Activated T-cell treated with anti-CD3 and anti-CD28 coated beads, Interleukin-2, amount 50 U/mL, for 1 hour (primary cell): ENCODE data around the gene ARL6IP4.

Source experiments
- DNase-seq: peaks from one replicate; pipeline ENCODE4 v3.0.0-alpha.2; 2020

Gene ARL6IP4

DNA sequence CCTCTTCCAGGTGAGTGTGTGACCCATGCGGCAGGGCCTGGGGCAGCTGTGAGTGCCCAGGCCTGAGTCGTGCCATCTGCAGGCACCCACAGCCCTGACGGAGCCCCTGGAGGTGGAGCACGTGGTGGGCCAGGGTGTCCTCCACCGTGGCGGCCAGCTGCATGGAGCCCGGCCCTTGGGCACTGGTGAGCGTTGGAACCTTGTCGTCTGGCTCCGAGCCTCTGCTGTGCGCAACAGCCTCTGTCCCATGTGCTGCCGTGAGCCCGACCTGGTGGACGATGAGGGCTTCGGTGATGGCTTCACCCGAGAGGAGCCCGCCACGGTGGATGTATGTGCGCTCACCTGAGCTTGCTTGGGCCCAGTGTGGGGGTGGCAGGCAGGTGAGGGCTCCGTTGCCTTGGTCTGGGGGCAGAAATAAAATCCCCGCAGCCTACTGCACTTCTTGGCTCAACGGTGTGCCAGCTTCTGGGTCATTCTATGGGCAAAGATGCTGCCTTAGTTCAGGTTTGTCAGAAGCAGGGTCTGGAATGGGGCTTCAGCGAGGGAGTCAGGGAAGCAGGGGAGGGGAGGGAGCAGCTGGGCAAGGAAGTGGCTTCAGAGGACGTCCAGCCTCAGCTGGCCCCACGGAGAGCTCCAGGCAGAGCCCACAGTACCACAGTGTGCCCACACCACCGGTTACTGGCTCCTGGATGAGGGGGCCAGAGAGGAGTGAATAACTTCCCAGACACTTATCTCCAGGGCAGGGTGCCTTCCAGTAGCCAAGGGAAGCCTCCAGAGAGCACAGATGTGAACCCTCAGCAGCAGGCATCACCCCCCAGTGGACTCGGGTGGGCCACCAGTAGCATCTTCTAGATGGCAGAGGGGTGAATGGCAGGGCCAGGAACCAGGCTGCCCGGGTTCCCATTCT is 1.2 kb upstream of the ARL6IP4 start:
- peak; percentile 22 for DNase-seq

- DNase-seq, result peak; percentile 18
Measured at GRCh38 chr12:122979908-122980182, 636 bp upstream of the ARL6IP4 start.

DNA sequence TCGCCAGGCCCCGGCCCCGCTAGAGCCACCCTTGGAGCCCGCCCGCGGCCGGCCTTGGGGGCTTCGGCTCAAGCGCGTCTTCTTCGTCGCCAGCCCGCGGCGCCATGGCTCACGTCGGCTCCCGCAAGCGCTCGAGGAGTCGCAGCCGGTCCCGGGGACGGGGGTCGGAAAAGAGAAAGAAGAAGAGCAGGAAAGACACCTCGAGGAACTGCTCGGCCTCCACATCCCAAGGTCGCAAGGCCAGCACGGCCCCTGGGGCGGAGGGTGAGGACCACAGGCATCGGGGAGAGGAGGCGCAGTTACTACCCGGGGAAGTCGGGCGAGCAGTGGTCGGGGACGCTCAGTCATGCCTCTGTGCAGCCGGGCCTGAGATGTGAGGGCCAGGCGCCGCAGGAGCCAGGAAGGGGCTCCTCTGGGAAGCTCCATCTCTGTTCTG is 573 bp downstream of the ARL6IP4 start:
- DNase-seq, result no peak

- no peak for DNase-seq
Measured at GRCh38 chr12:122981587-122982476, 1.4 kb downstream of the ARL6IP4 start.

- DNase-seq, result no peak
Measured at GRCh38 chr12:122982477-122982815, 2.0 kb downstream of the ARL6IP4 start.

GRCh38 chr12:122982963-122983788 is 2.7 kb downstream of the ARL6IP4 start:
- no peak for DNase-seq

DNA sequence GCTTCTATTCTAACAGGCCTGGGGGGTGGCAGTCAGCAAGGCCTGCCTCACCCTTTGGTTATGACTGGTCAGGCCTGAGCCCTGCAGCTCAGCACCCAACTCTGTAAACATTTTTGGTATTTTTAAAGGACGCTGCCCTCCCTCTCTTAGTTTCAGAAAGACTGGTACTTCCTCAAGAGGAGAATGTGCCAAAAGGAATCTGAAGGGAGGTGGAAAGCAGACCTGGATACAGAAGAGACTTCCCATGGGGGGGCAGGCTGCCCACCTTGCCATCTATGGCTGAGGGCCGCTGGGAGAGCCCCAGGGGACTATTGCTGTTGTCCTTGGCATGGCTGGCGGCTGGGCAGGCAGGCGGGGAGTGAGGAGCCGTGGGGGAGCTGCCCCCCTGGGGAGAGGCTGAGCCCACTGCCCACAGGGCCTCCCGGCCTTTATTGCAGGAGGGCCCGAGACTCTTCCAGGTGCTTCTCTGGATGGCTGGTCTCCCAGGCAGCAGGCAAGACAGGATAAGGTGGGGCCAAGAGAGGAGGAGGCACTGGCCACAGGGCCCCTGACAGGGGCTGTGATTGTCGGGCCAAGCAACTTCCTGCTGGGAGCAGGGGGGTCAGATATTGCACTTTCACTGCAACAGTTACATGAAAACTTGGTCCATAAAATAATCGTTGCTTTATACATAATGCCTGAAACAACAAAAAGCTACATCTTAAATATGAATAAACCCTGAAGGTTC is 3.5 kb downstream of the ARL6IP4 start:
- no peak for DNase-seq

- no peak for DNase-seq
Measured at GRCh38 chr12:122984612-122985337, 4.3 kb downstream of the ARL6IP4 start.

GRCh38 chr12:122985338-122986257 is 5.1 kb downstream of the ARL6IP4 start:
- no peak for DNase-seq

- DNase-seq, result no peak
Measured at GRCh38 chr12:122986258-122986871, 5.9 kb downstream of the ARL6IP4 start.

DNA sequence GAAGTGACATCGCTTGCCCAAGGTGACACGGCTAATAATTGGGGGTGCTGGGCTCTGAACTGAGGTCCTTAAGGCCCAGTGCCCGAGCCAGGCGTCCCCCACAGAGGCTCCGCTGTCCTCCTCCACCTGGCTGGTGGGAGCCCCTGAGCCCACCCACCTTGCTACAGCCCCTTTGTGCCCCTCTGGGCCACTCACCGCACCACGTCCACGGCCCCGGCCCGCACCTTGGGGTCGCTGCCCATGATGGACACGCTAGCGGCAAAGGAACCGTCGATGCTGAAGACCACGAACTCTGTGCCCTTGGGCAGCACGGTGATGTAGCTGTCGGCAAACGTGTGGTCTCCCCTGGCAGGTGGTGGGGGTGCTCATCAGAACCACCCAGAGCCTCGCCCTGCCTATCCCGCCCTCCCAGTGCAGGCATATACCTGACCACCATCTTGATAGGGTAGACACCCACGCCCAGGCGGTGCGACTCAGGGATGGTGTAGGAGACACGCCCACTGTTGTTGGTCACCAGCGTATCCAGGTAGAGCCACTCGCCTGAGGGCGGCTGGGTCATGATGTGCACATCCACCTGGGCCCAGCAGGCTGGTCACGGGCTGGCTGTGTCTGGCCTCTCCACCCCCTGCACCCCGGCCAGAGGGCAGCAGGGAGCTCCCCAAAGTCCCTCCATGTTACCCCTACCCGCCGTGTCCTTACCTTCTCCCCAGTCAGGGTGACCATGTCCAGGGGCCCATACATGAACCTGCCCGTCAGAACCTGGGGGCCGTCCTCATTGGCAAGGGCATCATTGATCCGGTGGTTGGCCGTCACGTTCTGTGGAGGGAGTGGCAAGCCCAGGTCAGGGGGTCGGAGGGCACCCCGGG is 6.8 kb downstream of the ARL6IP4 start:
- no peak for DNase-seq

DNA sequence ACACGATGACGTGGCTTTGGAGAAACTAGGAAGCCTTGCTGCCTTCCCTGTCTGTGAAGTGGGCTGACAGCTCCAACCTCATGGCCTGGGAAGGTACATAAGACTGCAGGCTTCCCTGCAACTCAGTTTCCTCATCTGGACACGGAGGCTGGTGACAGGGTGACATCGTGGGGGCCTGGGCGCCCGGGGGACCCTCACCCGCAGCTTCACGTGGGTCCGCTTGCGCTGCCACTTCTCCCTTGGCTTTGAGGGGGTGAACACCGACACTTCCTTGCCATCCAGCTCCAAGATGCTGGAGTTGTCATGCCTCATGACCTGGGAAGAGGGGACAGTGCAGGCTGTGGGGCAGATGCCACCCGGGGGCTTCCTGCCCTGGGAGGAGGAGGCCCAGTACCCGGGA is 7.6 kb downstream of the ARL6IP4 start:
- DNase-seq, result no peak

DNA sequence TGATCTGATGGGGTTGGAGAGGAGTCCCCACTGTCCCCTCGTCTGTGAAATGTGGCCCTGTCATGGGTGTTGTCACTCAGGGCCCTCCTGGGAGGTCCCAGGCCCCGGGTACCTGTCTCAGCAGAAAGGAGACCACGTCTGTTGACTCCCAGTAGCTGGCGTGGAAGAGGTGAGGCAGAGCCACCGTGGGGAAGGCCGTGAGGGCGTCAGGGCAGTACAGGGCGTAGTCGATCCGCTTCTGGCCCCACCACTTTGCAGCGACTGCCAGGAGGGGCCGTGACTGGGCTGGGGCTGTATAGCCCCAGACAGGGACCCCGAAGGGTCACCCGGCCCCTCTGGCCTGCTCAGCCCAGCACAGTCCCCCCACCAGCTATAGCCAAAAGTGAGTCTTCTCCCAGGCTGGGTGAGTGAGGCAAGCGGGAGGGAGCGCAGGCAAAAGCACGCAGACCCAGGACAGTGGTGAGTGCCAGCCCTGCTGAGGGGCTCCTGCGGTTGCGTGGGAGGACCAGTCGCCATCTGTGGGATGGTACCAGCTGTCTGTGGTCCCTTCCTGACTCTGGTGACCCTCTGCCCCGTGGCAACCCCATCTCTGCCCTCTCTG is 8.2 kb downstream of the ARL6IP4 start:
- DNase-seq, result no peak

GRCh38 chr12:122989225-122989839 is 8.9 kb downstream of the ARL6IP4 start:
- no peak for DNase-seq

GRCh38 chr12:122989874-122990419 is 9.5 kb downstream of the ARL6IP4 start:
- no peak for DNase-seq

DNA sequence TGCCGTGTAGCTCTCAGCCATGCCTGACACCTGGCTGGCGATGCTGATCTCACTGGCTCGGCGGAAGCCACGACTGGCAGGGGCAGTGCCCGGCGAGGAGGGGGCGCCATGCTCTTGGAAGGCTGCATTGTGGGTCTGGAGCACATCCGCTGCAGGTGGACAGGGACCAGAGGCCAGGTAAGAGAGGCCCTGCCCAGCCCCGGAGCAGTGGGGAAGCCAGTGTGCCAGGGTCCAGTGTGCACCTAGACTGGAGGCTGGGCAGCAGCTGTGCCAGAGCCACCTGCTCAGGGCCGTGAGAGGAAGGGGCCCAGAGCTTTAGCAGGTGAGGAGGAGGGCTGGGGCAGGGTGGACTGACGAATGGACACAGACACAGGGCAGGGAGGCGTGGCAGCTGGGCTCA is 10.1 kb downstream of the ARL6IP4 start:
- DNase-seq, result no peak

- DNase-seq, result no peak
Measured at GRCh38 chr12:122990961-122991622, 10.6 kb downstream of the ARL6IP4 start.
